SK-N-SH (cell line): ENCODE results near the gene PDZD2. TPM values are rescaled to one million over a fixed set of nuclear protein-coding genes. Genes with fewer than 3 reads are reported as not detected.

Experiments
- CTCF ChIA-PET: fragments of 300-600, 350-600 bp; formaldehyde crosslinking; extraction: SDS; loops from one replicate; lab custom pipeline; 2021; lab: Yijun Ruan, JAX
- POLR2A ChIA-PET: fragments of 350-600 bp; sonication (Branson Sonifier 250); formaldehyde crosslinking; extraction: SDS; loops from one replicate; lab custom pipeline; 2020; ENCODE audit warnings: antibody characterized with exemption, inconsistent platforms; lab: Yijun Ruan, JAX
- DNase-seq: peaks from one replicate; pipeline ENCODE4 v3.0.0; 2012
- H2AFZ ChIP-seq: fragments of 200-600 bp; sonication (generic); 2 replicates; pipeline ENCODE4 v1.8.1; 2016; ENCODE audit warnings: antibody characterized with exemption, mild to moderate bottlenecking, low read depth
- H3F3A ChIP-seq: fragments of 200-600 bp; sonication (generic); replicated peaks from 2 replicates; pipeline ENCODE3; 2016; ENCODE audit warnings: antibody characterized with exemption, mild to moderate bottlenecking; ENCODE audit not compliant: insufficient read depth
- H3K27ac ChIP-seq, 2 experiments: fragments of 200-500 bp in 1 of 2; fragments of 200-600 bp in 1 of 2; sonication (Bioruptor generic) in 1 of 2; sonication (generic), shearing (Covaris generic) in 1 of 2; 2 replicates each; pipeline versions ENCODE4 v1.5.1 to v1.6.1; 2014 to 2016; ENCODE audit warnings: low read depth in 2 of 2, inconsistent platforms in 1 of 2, low read length in 1 of 2, mild to moderate bottlenecking in 1 of 2, mixed read lengths in 1 of 2
- H3K27me3 ChIP-seq: fragments of 200-600 bp; sonication (generic), shearing (Covaris generic); 2 replicates; pipeline ENCODE4 v1.6.1; 2016; ENCODE audit warnings: mixed run types; ENCODE audit not compliant: insufficient read depth
- H3K36me3 ChIP-seq, 2 experiments: fragments of 200-500 bp in 1 of 2; fragments of 200-600 bp in 1 of 2; sonication (Bioruptor generic) in 1 of 2; sonication (generic) in 1 of 2; replicated peaks in 1 of 2; 2 replicates each; pipeline versions ENCODE3 to v1.5.1; 2014 to 2016; ENCODE audit warnings: low read length in 1 of 2, mild to moderate bottlenecking in 1 of 2; ENCODE audit not compliant: insufficient read depth in 2 of 2, control insufficient read depth in 1 of 2
- H3K4me1 ChIP-seq, 2 experiments: fragments of 200-500 bp in 1 of 2; fragments of 200-600 bp in 1 of 2; sonication (Bioruptor generic) in 1 of 2; sonication (generic), shearing (Covaris generic) in 1 of 2; 2 replicates each; pipeline versions ENCODE4 v1.5.1 to v1.6.1; 2014 to 2016; ENCODE audit warnings: low read depth in 1 of 2, low read length in 1 of 2, mixed run types in 1 of 2; ENCODE audit not compliant: insufficient read depth in 2 of 2, control insufficient read depth in 1 of 2
- H3K4me2 ChIP-seq: fragments of 200-600 bp; sonication (generic), shearing (Covaris generic); 2 replicates; pipeline ENCODE4 v1.6.1; 2017; ENCODE audit warnings: mixed run types
- H3K4me3 ChIP-seq, 2 experiments: fragments of 200-500 bp in 1 of 2; fragments of 200-600 bp in 1 of 2; sonication (Bioruptor generic) in 1 of 2; sonication (generic), shearing (Covaris generic) in 1 of 2; 2 replicates each; pipeline versions ENCODE4 v1.5.1 to v1.8.1; 2014 to 2016; ENCODE audit warnings: low read depth in 2 of 2, inconsistent platforms in 1 of 2, low read length in 1 of 2, mild to moderate bottlenecking in 1 of 2, mixed read lengths in 1 of 2, moderate library complexity in 1 of 2
- H3K79me2 ChIP-seq: fragments of 200-600 bp; sonication (generic); 2 replicates; pipeline ENCODE4 v1.8.1; 2017; ENCODE audit warnings: mild to moderate bottlenecking; ENCODE audit not compliant: insufficient read depth
- H3K9ac ChIP-seq: fragments of 200-600 bp; sonication (generic); 2 replicates; pipeline ENCODE4 v1.6.1; 2017; ENCODE audit warnings: mixed run types
- H3K9me2 ChIP-seq: fragments of 200-600 bp; sonication (generic); 2 replicates; pipeline ENCODE4 v1.6.1; 2017; ENCODE audit warnings: mixed run types
- H3K9me3 ChIP-seq: fragments of 200-600 bp; sonication (generic); 2 replicates; pipeline ENCODE4 v1.6.1; 2017; ENCODE audit warnings: mixed run types, mild to moderate bottlenecking, moderate library complexity
- H4K20me1 ChIP-seq: fragments of 200-600 bp; sonication (generic); 2 replicates; pipeline ENCODE4 v1.6.1; 2017; ENCODE audit warnings: mild to moderate bottlenecking, mixed run types; ENCODE audit not compliant: insufficient read depth
- CHD2 ChIP-seq: fragments of 150-350 bp; IDR thresholded peaks from 2 replicates; pipeline ENCODE4 v1.6.1; 2018; ENCODE audit warnings: low read length; ENCODE audit not compliant: partially characterized antibody
- EP300 ChIP-seq, 2 experiments: IDR thresholded peaks; 2 replicates each; pipeline versions ENCODE4 v1.4.0 to v1.6.1; 2012; ENCODE audit warnings: borderline replicate concordance in 1 of 2, low read depth in 1 of 2, low read length in 1 of 2
- EZH2phosphoT487 ChIP-seq: fragments of 200-600 bp; sonication (generic); IDR thresholded peaks from 2 replicates; pipeline ENCODE4 v1.6.1; 2017; ENCODE audit warnings: low read depth, mixed run types, mild to moderate bottlenecking, antibody characterized with exemption, moderate library complexity, borderline replicate concordance
- FOXM1 ChIP-seq: IDR thresholded peaks from 2 replicates; pipeline ENCODE4 v1.4.0; 2012; ENCODE audit warnings: low read depth, mild to moderate bottlenecking
- GATA2 ChIP-seq: sonication (generic); formaldehyde crosslinking; IDR thresholded peaks from 2 replicates; pipeline ENCODE4 v1.5.0; 2020; ENCODE audit warnings: mild to moderate bottlenecking, missing genetic modification reagents
- JUND ChIP-seq: IDR thresholded peaks from 2 replicates; pipeline ENCODE4 v1.4.0; 2012
- MEF2A ChIP-seq: IDR thresholded peaks from 2 replicates; pipeline ENCODE4 v1.4.0; 2012; ENCODE audit warnings: low read depth, borderline replicate concordance
- NRF1 ChIP-seq: IDR thresholded peaks from 2 replicates; pipeline ENCODE4 v1.6.1; 2012; ENCODE audit warnings: low read depth, mild to moderate bottlenecking, low read length
- RAD21 ChIP-seq: IDR thresholded peaks from 2 replicates; pipeline ENCODE4 v1.6.1; 2012; ENCODE audit warnings: mild to moderate bottlenecking, low read length
- RCOR1 ChIP-seq: fragments of 150-350 bp; IDR thresholded peaks from 2 replicates; pipeline ENCODE4 v1.6.1; 2017; ENCODE audit warnings: antibody characterized with exemption, low read length
- REST ChIP-seq: IDR thresholded peaks from 2 replicates; pipeline ENCODE4 v1.6.1; 2012; ENCODE audit warnings: mild to moderate bottlenecking, low read depth, low read length, moderate library complexity
- RFX5 ChIP-seq: IDR thresholded peaks from 2 replicates; pipeline ENCODE4 v1.6.1; 2012; ENCODE audit warnings: mild to moderate bottlenecking, improper control_type of control experiment, low read length
- SMC3 ChIP-seq: IDR thresholded peaks from 2 replicates; pipeline ENCODE4 v1.6.1; 2012; ENCODE audit warnings: low read depth, low read length, improper control_type of control experiment
- TCF12 ChIP-seq: IDR thresholded peaks from 2 replicates; pipeline ENCODE4 v1.4.0; 2012
- USF2 ChIP-seq: fragments of 150-350 bp; IDR thresholded peaks from 2 replicates; pipeline ENCODE4 v1.6.1; 2017; ENCODE audit warnings: antibody characterized with exemption, low read length, low read depth, borderline replicate concordance
- ZBTB33 ChIP-seq: IDR thresholded peaks from 2 replicates; pipeline ENCODE4 v1.4.0; 2012; ENCODE audit warnings: low read depth, borderline replicate concordance
- WGBS: methylation state at CpG from one replicate; pipeline ENCODE4 v1.1.6; 2017; ENCODE audit warnings: low lambda C conversion rate; 5-methylcytosine and 5-hydroxymethylcytosine counted together
- polyA plus RNA-seq, 3 experiments: library from polyadenylated mRNA; depleted of rRNA; stranded (reverse); fragments of >200 nt; gene quantifications; 2 replicates each; pipeline ENCODE4 v1.2.3, GENCODE V29; 2012

Gene PDZD2
- polyA plus RNA-seq, 1 of the 3 experiments (the other 2 are of a cell fraction) = 0.13 TPM

- Histone ChIP-seq H3K27me3 (no peaks in the 10 kb centered on the region; the same call in 1 of the 2 replicates), H3K27ac (no peak overlapping the region), H3F3A (peaks cover 6% of the 10 kb centered on the region), H3K4me1 (peaks cover 2 to 8% of the 10 kb centered on the region in 2 experiments; a peak in 2 of 4 replicates), H3K9me3 (no peaks in the 10 kb centered on the region), H3K4me2 (no peak overlapping the region), H3K9ac (no peak overlapping the region), H3K36me3 (no peaks in the 10 kb centered on the region), H4K20me1 (no peaks in the 10 kb centered on the region), H3K9me2 (no peaks in the 10 kb centered on the region), H3K79me2 (no peaks in the 10 kb centered on the region), H2AFZ (no peak overlapping the region), H3K4me3 (no peak overlapping the region)
- ChIA-PET POLR2A (no interaction called here), CTCF (interaction anchor here (0.9 to 1.3 kb wide), 2 partner anchors 11 to 53 kb away, joined by 3 read pairs; no protein-coding TSS in a partner anchor)
- no peak for TF ChIP-seq EZH2phosphoT487
- TF ChIP-seq RAD21 = no peak
- no peak for TF ChIP-seq MEF2A
- TF ChIP-seq RCOR1 = no peak
- WGBS = 59% methylated on average over 8 of the region's 8 CpGs
- DNase-seq = no peak
Measured at GRCh38 chr5:32023816-32024215, 384.9 kb downstream of the PDZD2 start.

GRCh38 chr5:32024751-32025150, 385.8 kb downstream of the PDZD2 start:
- peaks cover 2 to 12% of the 10 kb centered on the region in 2 experiments; a peak in 2 of 4 replicates for H3K4me1 ChIP-seq
- H3K4me2 ChIP-seq = no peak overlapping the region
- H3K4me3 ChIP-seq = no peak overlapping the region
- TF ChIP-seq SMC3 (no peak), RFX5 (no peak), USF2 (no peak), REST (no peak), RAD21 (no peak), JUND (no peak), GATA2 (CRISPR knock-in tag) (no peak), ZBTB33 (no peak), EP300 (IDR thresholded peaks at IDR 0.05; ENCODE audit: borderline replicate concordance in 1 of 2, low read depth in 1 of 2, low read length in 1 of 2) (no peak), FOXM1 (no peak), CHD2 (no peak), NRF1 (no peak), EZH2phosphoT487 (no peak), TCF12 (no peak)
- H3K9me2 ChIP-seq = no peaks in the 10 kb centered on the region
- no peak overlapping the region for H3K27ac ChIP-seq
- H4K20me1 ChIP-seq = no peaks in the 10 kb centered on the region
- no peaks in the 10 kb centered on the region for H3K9me3 ChIP-seq
- ChIA-PET POLR2A (no interaction called here), CTCF (interaction anchor here (1.3 kb wide), 1 partner anchor 52 kb away, joined by 3 read pairs; no protein-coding TSS in a partner anchor)
- no peak for DNase-seq
- 60% methylated on average over 2 of the region's 2 CpGs for WGBS
- H3F3A ChIP-seq = peaks cover 6% of the 10 kb centered on the region
- no peak overlapping the region for H3K9ac ChIP-seq
- no peaks in the 10 kb centered on the region for H3K36me3 ChIP-seq
- H3K27me3 ChIP-seq = no peaks in the 10 kb centered on the region; the same call in 1 of the 2 replicates
- H2AFZ ChIP-seq = no peak overlapping the region
- no peaks in the 10 kb centered on the region for H3K79me2 ChIP-seq
